ENCODE data around the gene MCUR1. TPM values are rescaled to one million over a fixed set of nuclear protein-coding genes. Genes with fewer than 3 reads are reported as not detected.

Gene MCUR1
- total and polyA plus RNA-seq, 2 of the 13 experiments (the other 11 are each of a cell fraction or from before 2014, with no cell fraction given), result 8.0 to 29.6 TPM

DNA sequence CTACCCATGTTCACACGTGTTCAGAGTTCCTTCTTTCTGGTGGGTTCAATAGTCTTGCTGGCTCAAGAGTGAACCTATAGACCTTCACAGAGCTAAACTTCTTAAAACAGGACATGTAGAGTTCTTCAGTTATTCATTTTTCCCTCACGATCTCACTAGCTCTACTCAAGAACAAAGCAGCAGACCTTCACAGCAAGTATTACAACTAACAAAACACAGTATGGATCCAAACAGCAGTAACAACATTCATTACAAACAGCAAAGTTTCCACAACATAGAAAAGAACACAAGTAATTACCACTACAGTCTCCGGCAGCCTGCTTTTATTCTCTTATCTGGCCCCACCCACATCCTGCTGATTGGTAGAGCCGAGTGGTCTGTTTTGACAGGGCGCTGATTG is 39.5 kb upstream of the MCUR1 start:
- intact Hi-C loops (cut with micrococcal nuclease; ENCODE audit: unreplicated experiment) (no loop called here), in situ Hi-C loops (cut with HindIII; ENCODE audit: extremely low pct_ligation_motif_present, low pct_unique_long_range_greater_than_20kb) (no loop called here)
- no peaks in the 10 kb centered on the region for H4K20me1 ChIP-seq (ENCODE audit: insufficient read depth, low read length)
- H3K27me3 ChIP-seq (ENCODE audit: control insufficient read depth in 1 of 2, insufficient read depth in 2 of 2, low read length in 2 of 2), result peaks cover 0 to 3% of the 10 kb centered on the region in 2 experiments; a peak in 2 of 5 replicates
- CTCF ChIA-PET (ENCODE audit: low intra/inter-chr PET ratio, low total read pairs), result no interaction called here
- FAIRE-seq (no peak), DNase-seq (ENCODE audit: low spot score) (no peak), ATAC-seq (no peak)
- POLR2A ChIA-PET, result no interaction called here
- WGBS (ENCODE audit: low lambda C conversion rate), result 46% methylated on average over 5 of the region's 5 CpGs
- no peak overlapping the region for H2AFZ ChIP-seq (ENCODE audit: low read length)
- no peak overlapping the region for H3K4me2 ChIP-seq (ENCODE audit: low read depth, low read length)
- no peak for TF ChIP-seq HOXA7 (CRISPR knock-in tag; IDR thresholded peaks at IDR 0.05)
- TF ChIP-seq RCOR2 (CRISPR knock-in tag; IDR thresholded peaks at IDR 0.05), result no peak
- TF ChIP-seq, protein P1, sequence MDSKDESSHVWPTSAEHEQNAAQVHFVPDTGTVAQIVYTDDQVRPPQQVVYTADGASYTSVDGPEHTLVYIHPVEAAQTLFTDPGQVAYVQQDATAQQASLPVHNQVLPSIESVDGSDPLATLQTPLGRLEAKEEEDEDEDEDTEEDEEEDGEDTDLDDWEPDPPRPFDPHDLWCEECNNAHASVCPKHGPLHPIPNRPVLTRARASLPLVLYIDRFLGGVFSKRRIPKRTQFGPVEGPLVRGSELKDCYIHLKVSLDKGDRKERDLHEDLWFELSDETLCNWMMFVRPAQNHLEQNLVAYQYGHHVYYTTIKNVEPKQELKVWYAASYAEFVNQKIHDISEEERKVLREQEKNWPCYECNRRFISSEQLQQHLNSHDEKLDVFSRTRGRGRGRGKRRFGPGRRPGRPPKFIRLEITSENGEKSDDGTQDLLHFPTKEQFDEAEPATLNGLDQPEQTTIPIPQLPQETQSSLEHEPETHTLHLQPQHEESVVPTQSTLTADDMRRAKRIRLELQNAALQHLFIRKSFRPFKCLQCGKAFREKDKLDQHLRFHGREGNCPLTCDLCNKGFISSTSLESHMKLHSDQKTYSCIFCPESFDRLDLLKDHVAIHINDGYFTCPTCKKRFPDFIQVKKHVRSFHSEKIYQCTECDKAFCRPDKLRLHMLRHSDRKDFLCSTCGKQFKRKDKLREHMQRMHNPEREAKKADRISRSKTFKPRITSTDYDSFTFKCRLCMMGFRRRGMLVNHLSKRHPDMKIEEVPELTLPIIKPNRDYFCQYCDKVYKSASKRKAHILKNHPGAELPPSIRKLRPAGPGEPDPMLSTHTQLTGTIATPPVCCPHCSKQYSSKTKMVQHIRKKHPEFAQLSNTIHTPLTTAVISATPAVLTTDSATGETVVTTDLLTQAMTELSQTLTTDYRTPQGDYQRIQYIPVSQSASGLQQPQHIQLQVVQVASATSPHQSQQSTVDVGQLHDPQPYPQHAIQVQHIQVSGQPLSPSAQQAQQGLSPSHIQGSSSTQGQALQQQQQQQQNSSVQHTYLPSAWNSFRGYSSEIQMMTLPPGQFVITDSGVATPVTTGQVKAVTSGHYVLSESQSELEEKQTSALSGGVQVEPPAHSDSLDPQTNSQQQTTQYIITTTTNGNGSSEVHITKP (CRISPR knock-in tag; IDR thresholded peaks at IDR 0.05; ENCODE audit: low read depth), result no peak
- TF ChIP-seq, protein P2, sequence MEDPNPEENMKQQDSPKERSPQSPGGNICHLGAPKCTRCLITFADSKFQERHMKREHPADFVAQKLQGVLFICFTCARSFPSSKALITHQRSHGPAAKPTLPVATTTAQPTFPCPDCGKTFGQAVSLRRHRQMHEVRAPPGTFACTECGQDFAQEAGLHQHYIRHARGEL (CRISPR knock-in tag; IDR thresholded peaks at IDR 0.05), result no peak
- no peak for TF ChIP-seq MAF1 (CRISPR knock-in tag; IDR thresholded peaks at IDR 0.05; ENCODE audit: borderline replicate concordance)
- TF ChIP-seq, protein P3, sequence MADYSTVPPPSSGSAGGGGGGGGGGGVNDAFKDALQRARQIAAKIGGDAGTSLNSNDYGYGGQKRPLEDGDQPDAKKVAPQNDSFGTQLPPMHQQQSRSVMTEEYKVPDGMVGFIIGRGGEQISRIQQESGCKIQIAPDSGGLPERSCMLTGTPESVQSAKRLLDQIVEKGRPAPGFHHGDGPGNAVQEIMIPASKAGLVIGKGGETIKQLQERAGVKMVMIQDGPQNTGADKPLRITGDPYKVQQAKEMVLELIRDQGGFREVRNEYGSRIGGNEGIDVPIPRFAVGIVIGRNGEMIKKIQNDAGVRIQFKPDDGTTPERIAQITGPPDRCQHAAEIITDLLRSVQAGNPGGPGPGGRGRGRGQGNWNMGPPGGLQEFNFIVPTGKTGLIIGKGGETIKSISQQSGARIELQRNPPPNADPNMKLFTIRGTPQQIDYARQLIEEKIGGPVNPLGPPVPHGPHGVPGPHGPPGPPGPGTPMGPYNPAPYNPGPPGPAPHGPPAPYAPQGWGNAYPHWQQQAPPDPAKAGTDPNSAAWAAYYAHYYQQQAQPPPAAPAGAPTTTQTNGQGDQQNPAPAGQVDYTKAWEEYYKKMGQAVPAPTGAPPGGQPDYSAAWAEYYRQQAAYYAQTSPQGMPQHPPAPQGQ (CRISPR knock-in tag; IDR thresholded peaks at IDR 0.05; ENCODE audit: borderline replicate concordance), result no peak
- no peak for TF ChIP-seq EP300 (IDR thresholded peaks at IDR 0.05; ENCODE audit: low read depth in 2 of 2, low read length in 2 of 2)
- no peak for TF ChIP-seq EP300 (CRISPR knock-in tag; IDR thresholded peaks at IDR 0.05; ENCODE audit: borderline replicate concordance)
- no peak overlapping the region for H3K27ac ChIP-seq (ENCODE audit: extremely low read length, insufficient read depth, low read length)
- BruUV-seq (replicated peaks), result no TSS peak
- no peak overlapping the region for H3K4me3 ChIP-seq (replicated peaks in 1 of 3; ENCODE audit: insufficient read depth in 1 of 3, low read depth in 2 of 3, low read length in 3 of 3)
- H3K79me2 ChIP-seq (ENCODE audit: insufficient read depth, low read length), result no peaks in the 10 kb centered on the region
- H3K9ac ChIP-seq (ENCODE audit: insufficient read depth, low read depth, low read length), result no peak overlapping the region
- H3K4me1 ChIP-seq (ENCODE audit: insufficient read depth, low read length), result no peaks in the 10 kb centered on the region; the same call in 1 of the 2 replicates
- H3K9me3 ChIP-seq (ENCODE audit: low read length), result no peaks in the 10 kb centered on the region
- no peaks in the 10 kb centered on the region for H3K36me3 ChIP-seq (replicated peaks in 1 of 2; ENCODE audit: control insufficient read depth in 1 of 2, insufficient read depth in 2 of 2, low read length in 2 of 2)

Data from HepG2 (cell line).